SU-DHL-6 (cell line): ENCODE measurements around the gene NDST4.

Experiments
- CTCF ChIP-seq: fragments of 200-600 bp; sonication (generic); IDR thresholded peaks from one replicate; pipeline ENCODE4 v1.5.1; 2017; ENCODE audit warnings: antibody characterized with exemption, mild to moderate bottlenecking, low read length, moderate library complexity; ENCODE audit not compliant: insufficient read depth, poor library complexity, severe bottlenecking
- EZH2phosphoT487 ChIP-seq: fragments of 200-600 bp; sonication (generic), shearing (Covaris generic); conservative IDR thresholded peaks from 2 replicates; pipeline ENCODE4 v1.6.1; 2018; ENCODE audit warnings: mild to moderate bottlenecking, antibody characterized with exemption, low read length, moderate library complexity, mixed read lengths

GRCh38 chr4:114924311-114924710 lies 189.1 kb downstream of the NDST4 start:
- TF ChIP-seq CTCF (no peak), EZH2phosphoT487 (no peak)
